Measurements from ENCODE around the gene MTHFD1L.
"Not testable (repeated sequence)": the region's sequence is repeated elsewhere in the genome, so short reads cannot be mapped to it uniquely, and the experiment has no call there.

The MTHFD1L gene

GRCh38 chr6:150865406-150866146 is at the start of gene MTHFD1L:
Gene MTHFD1L (plus strand): TSS chr6:150865702. CDS start chr6:150865823, 121 bp downstream.
- DNase-seq (ENCODE audit: low read depth in 3 of 3, low spot score in 1 of 3): peak; percentile 25 to 67 (median 35)

- not testable (repeated sequence) for DNase-seq (ENCODE audit: low read depth in 3 of 3, low spot score in 1 of 3)
Observed at GRCh38 chr6:150816554-150816953, 48.9 kb upstream of the MTHFD1L start.

GRCh38 chr6:150822932-150823331 is 42.6 kb upstream of the MTHFD1L start:
- DNase-seq (ENCODE audit: low read depth in 3 of 3, low spot score in 1 of 3): no peak

GRCh38 chr6:150826788-150827187 is 38.7 kb upstream of the MTHFD1L start:
- no peak for DNase-seq (ENCODE audit: low read depth in 3 of 3, low spot score in 1 of 3)

GRCh38 chr6:150828107-150828506 is 37.4 kb upstream of the MTHFD1L start:
- not testable (repeated sequence) for DNase-seq (ENCODE audit: low read depth in 3 of 3, low spot score in 1 of 3)

GRCh38 chr6:150830439-150831165 is 34.9 kb upstream of the MTHFD1L start:
- DNase-seq (ENCODE audit: low read depth in 3 of 3, low spot score in 1 of 3): no peak

GRCh38 chr6:150831577-150831976 is 33.9 kb upstream of the MTHFD1L start:
- DNase-seq (ENCODE audit: low read depth in 3 of 3, low spot score in 1 of 3): no peak

- no peak for DNase-seq (ENCODE audit: low read depth in 3 of 3, low spot score in 1 of 3)
Observed at GRCh38 chr6:150835620-150836019, 29.9 kb upstream of the MTHFD1L start.

GRCh38 chr6:150840185-150840584 is 25.3 kb upstream of the MTHFD1L start:
- DNase-seq (ENCODE audit: low read depth in 3 of 3, low spot score in 1 of 3): no peak

- DNase-seq (ENCODE audit: low read depth in 3 of 3, low spot score in 1 of 3): no peak
Observed at GRCh38 chr6:150841189-150841588, 24.3 kb upstream of the MTHFD1L start.

GRCh38 chr6:150841697-150842096 is 23.8 kb upstream of the MTHFD1L start:
- DNase-seq (ENCODE audit: low read depth in 3 of 3, low spot score in 1 of 3): no peak

- no peak for DNase-seq (ENCODE audit: low read depth in 3 of 3, low spot score in 1 of 3)
Observed at GRCh38 chr6:150844371-150844770, 21.1 kb upstream of the MTHFD1L start.

GRCh38 chr6:150846641-150847040 is 18.9 kb upstream of the MTHFD1L start:
- no peak for DNase-seq (ENCODE audit: low read depth in 3 of 3, low spot score in 1 of 3)

GRCh38 chr6:150848400-150848799 is 17.1 kb upstream of the MTHFD1L start:
- DNase-seq (ENCODE audit: low read depth in 3 of 3, low spot score in 1 of 3): no peak

GRCh38 chr6:150854392-150854791 is 11.1 kb upstream of the MTHFD1L start:
- DNase-seq (ENCODE audit: low read depth in 3 of 3, low spot score in 1 of 3): not testable (repeated sequence)

GRCh38 chr6:150855171-150855570 is 10.3 kb upstream of the MTHFD1L start:
- DNase-seq (ENCODE audit: low read depth in 3 of 3, low spot score in 1 of 3): not testable (repeated sequence)

- no peak for DNase-seq (ENCODE audit: low read depth in 3 of 3, low spot score in 1 of 3)
Observed at GRCh38 chr6:150857062-150857944, 8.2 kb upstream of the MTHFD1L start.

- no peak for DNase-seq (ENCODE audit: low read depth in 3 of 3, low spot score in 1 of 3)
Observed at GRCh38 chr6:150857945-150858308, 7.6 kb upstream of the MTHFD1L start.

- not testable (repeated sequence) for DNase-seq (ENCODE audit: low read depth in 3 of 3, low spot score in 1 of 3)
Observed at GRCh38 chr6:150861448-150862168, 3.9 kb upstream of the MTHFD1L start.

GRCh38 chr6:150863213-150863928 is 2.1 kb upstream of the MTHFD1L start:
- DNase-seq (ENCODE audit: low read depth in 3 of 3, low spot score in 1 of 3): no peak
